Loucy (cell line): ENCODE data around the gene PAQR8.

Experiments
- H2AFZ ChIP-seq: fragments of 200-600 bp; sonication (generic); 2 replicates; pipeline ENCODE4 v1.6.0; 2016; ENCODE audit warnings: antibody characterized with exemption, mild to moderate bottlenecking, low read length, moderate library complexity
- H3F3A ChIP-seq: fragments of 200-600 bp; 2 replicates; pipeline ENCODE4 v1.6.0; 2016; ENCODE audit warnings: antibody characterized with exemption, low read depth, mild to moderate bottlenecking
- H3K27me3 ChIP-seq: fragments of 200-600 bp; sonication (generic); 2 replicates; pipeline ENCODE4 v1.6.1; 2014; ENCODE audit warnings: low read length, mild to moderate bottlenecking; ENCODE audit not compliant: insufficient read depth, poor library complexity, severe bottlenecking
- H3K36me3 ChIP-seq: fragments of 200-600 bp; sonication (generic); 2 replicates; pipeline ENCODE4 v1.6.1; 2016; ENCODE audit warnings: low read length; ENCODE audit not compliant: insufficient read depth
- H3K4me1 ChIP-seq: fragments of 200-600 bp; sonication (generic); 2 replicates; pipeline ENCODE4 v1.5.1; 2014; ENCODE audit warnings: low read length, mild to moderate bottlenecking; ENCODE audit not compliant: insufficient read depth, poor library complexity, severe bottlenecking
- H3K4me2 ChIP-seq: fragments of 200-600 bp; sonication (generic); 2 replicates; pipeline ENCODE4 v1.6.0; 2014; ENCODE audit warnings: antibody characterized with exemption, low read length, low read depth, mild to moderate bottlenecking; ENCODE audit not compliant: poor library complexity, severe bottlenecking
- H3K4me3 ChIP-seq: fragments of 200-600 bp; sonication (generic); 2 replicates; pipeline ENCODE4 v1.5.1; 2014; ENCODE audit warnings: low read length, mild to moderate bottlenecking, mixed read lengths; ENCODE audit not compliant: poor library complexity, severe bottlenecking
- H3K79me2 ChIP-seq: fragments of 200-600 bp; sonication (generic); 2 replicates; pipeline ENCODE4 v1.6.1; 2014; ENCODE audit warnings: low read length; ENCODE audit not compliant: insufficient read depth
- H3K9ac ChIP-seq: fragments of 200-600 bp; sonication (generic); 2 replicates; pipeline ENCODE4 v1.6.0; 2014; ENCODE audit warnings: mild to moderate bottlenecking, low read depth, low read length, moderate library complexity; ENCODE audit not compliant: poor library complexity, severe bottlenecking
- H3K9me2 ChIP-seq: fragments of 200-600 bp; sonication (generic); replicated peaks from 2 replicates; pipeline ENCODE4 v1.6.1; 2016; ENCODE audit warnings: low read depth, low read length, mixed read lengths
- H3K9me3 ChIP-seq: fragments of 200-600 bp; sonication (generic); 2 replicates; pipeline ENCODE4 v1.6.1; 2014; ENCODE audit warnings: mild to moderate bottlenecking, antibody characterized with exemption, low read length, low read depth; ENCODE audit not compliant: insufficient read depth
- H4K20me1 ChIP-seq: fragments of 200-600 bp; sonication (generic); 2 replicates; pipeline ENCODE4 v1.6.0; 2014; ENCODE audit warnings: antibody characterized with exemption, low read length, mild to moderate bottlenecking; ENCODE audit not compliant: insufficient read depth, poor library complexity, severe bottlenecking
- EZH2phosphoT487 ChIP-seq: fragments of 200-600 bp; IDR thresholded peaks from 2 replicates; pipeline ENCODE4 v1.6.1; 2018; ENCODE audit warnings: antibody characterized with exemption, mild to moderate bottlenecking, moderate library complexity, borderline replicate concordance
- TF ChIP-seq, protein P1 (sequence below): fragments of 200-600 bp; sonication (generic); conservative IDR thresholded peaks from 2 replicates; pipeline ENCODE4 v1.5.1; 2014; ENCODE audit warnings: mild to moderate bottlenecking, antibody characterized with exemption, low read length

The PAQR8 gene

GRCh38 chr6:52391599-52391998 is 29.6 kb downstream of the PAQR8 start:
- no peak for TF ChIP-seq EZH2phosphoT487
- TF ChIP-seq, protein P1, sequence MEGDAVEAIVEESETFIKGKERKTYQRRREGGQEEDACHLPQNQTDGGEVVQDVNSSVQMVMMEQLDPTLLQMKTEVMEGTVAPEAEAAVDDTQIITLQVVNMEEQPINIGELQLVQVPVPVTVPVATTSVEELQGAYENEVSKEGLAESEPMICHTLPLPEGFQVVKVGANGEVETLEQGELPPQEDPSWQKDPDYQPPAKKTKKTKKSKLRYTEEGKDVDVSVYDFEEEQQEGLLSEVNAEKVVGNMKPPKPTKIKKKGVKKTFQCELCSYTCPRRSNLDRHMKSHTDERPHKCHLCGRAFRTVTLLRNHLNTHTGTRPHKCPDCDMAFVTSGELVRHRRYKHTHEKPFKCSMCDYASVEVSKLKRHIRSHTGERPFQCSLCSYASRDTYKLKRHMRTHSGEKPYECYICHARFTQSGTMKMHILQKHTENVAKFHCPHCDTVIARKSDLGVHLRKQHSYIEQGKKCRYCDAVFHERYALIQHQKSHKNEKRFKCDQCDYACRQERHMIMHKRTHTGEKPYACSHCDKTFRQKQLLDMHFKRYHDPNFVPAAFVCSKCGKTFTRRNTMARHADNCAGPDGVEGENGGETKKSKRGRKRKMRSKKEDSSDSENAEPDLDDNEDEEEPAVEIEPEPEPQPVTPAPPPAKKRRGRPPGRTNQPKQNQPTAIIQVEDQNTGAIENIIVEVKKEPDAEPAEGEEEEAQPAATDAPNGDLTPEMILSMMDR: no peak
- H3K4me1 ChIP-seq: peaks cover 61% of the 10 kb centered on the region
- H3K4me3 ChIP-seq: no peak overlapping the region
- no peak overlapping the region for H2AFZ ChIP-seq
- no peaks in the 10 kb centered on the region for H3K79me2 ChIP-seq
- no peaks in the 10 kb centered on the region for H3K36me3 ChIP-seq
- no peaks in the 10 kb centered on the region for H4K20me1 ChIP-seq
- H3K27me3 ChIP-seq: no peaks in the 10 kb centered on the region
- H3K9me3 ChIP-seq: peaks cover 6% of the 10 kb centered on the region; the same call in 1 of the 2 replicates
- no peaks in the 10 kb centered on the region for H3K9me2 ChIP-seq
- peak overlapping the region; percentile 92 for H3K4me2 ChIP-seq
- peak overlapping the region; percentile 60 for H3K9ac ChIP-seq
- peaks cover 8% of the 10 kb centered on the region for H3F3A ChIP-seq

- Histone ChIP-seq H3K9me2 (no peaks in the 10 kb centered on the region), H3K79me2 (no peaks in the 10 kb centered on the region), H3K27me3 (no peaks in the 10 kb centered on the region), H3K4me2 (no peak overlapping the region), H3K4me1 (peaks cover 74% of the 10 kb centered on the region), H3K36me3 (no peaks in the 10 kb centered on the region), H2AFZ (no peak overlapping the region), H4K20me1 (no peaks in the 10 kb centered on the region), H3K4me3 (no peak overlapping the region), H3K9me3 (no peaks in the 10 kb centered on the region), H3K9ac (no peak overlapping the region), H3F3A (peaks cover 8% of the 10 kb centered on the region)
- TF ChIP-seq, protein P1: no peak
- TF ChIP-seq EZH2phosphoT487: no peak
Observed at GRCh38 chr6:52392944-52393343, 31.0 kb downstream of the PAQR8 start.

DNA sequence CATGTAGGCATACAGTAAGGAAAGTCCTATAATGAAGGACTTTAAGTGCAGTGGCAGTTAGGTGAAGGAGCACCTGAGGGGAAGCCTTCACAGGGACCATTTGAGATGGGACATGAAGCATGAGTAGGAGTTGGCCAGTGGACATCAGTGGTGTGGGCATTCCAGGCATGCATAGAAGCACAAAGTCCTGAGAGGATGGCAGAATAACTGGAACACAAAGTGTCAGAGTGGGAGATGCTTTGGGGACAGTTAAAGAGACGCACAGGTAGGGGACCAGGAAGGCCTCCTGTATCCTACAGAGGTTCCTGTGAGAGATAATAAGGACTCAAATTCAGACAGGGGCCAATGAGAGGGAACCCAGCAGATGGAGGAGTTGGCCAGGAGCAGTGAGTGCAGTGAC is 31.8 kb downstream of the PAQR8 start:
- H3F3A ChIP-seq: peaks cover 8% of the 10 kb centered on the region
- H3K4me1 ChIP-seq: peaks cover 78% of the 10 kb centered on the region
- H3K4me3 ChIP-seq: no peak overlapping the region
- H3K4me2 ChIP-seq: no peak overlapping the region
- no peak overlapping the region for H3K9ac ChIP-seq
- no peak overlapping the region for H2AFZ ChIP-seq
- no peaks in the 10 kb centered on the region for H4K20me1 ChIP-seq
- no peaks in the 10 kb centered on the region for H3K9me3 ChIP-seq
- TF ChIP-seq, protein P1: no peak
- TF ChIP-seq EZH2phosphoT487: no peak
- no peaks in the 10 kb centered on the region for H3K79me2 ChIP-seq
- H3K9me2 ChIP-seq: no peaks in the 10 kb centered on the region
- no peaks in the 10 kb centered on the region for H3K27me3 ChIP-seq
- H3K36me3 ChIP-seq: no peaks in the 10 kb centered on the region
